Measurements from ENCODE around the gene HRK. TPM values are rescaled to one million over a fixed set of nuclear protein-coding genes. Genes with fewer than 3 reads are reported as not detected.

Gene HRK
- total RNA-seq (2014; rRNA removed; shearing (Covaris generic)), result 0.41 and 0.66 TPM in 2 replicates

DNA sequence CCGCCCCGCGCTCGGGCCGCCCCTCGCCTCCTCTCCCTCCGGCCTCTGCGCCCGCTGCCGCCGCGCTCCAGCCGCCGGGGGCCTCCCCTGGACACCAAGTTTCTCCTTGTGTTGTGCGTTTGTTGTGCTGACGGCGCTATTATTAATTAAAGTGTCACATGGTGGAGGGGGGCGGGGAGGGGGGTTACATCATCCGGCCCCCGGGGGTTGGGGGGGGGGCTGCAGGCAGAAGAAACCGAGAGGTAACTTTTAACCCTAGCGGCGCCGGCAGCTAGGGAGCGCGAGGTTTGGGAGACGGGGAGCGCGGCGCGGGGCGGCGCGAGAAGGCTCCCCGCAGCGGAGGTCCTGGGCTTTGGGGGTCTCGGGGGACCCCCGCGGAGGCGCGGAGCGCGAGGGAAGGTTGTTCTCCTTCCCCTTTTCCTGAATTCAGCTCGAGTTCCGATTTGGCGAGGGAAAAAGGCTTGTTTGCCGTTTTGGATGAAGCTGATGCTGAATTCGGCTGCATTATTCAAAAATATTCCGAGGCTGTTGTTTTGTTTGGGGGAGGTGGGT is at the start of gene HRK:
Gene HRK (minus strand): TSS at position 117 of the 552 bp plus-strand sequence. CDS start 134 bp downstream, outside the sequence.

GRCh38 chr12:116910645-116911451 is 29.6 kb upstream of the HRK start, which contains the start of gene FBXW8:
TSS of gene FBXW8 (plus strand) at chr12:116910950. CDS start at chr12:116911038, 88 bp downstream.

Other genes starting within 250 kb of the HRK start
- gene SPRING1, start 143.4 kb downstream of the HRK start, total RNA-seq (2014; rRNA removed; shearing (Covaris generic)), result 9.2 and 12.8 TPM in 2 replicates
- gene RNFT2, start 143.1 kb downstream of the HRK start, total RNA-seq (2014; rRNA removed; shearing (Covaris generic)), result 11.0 and 12.8 TPM in 2 replicates
- 14.4 and 17.9 TPM in 2 replicates for gene FBXW8, start 29.5 kb upstream of the HRK start, total RNA-seq (2014; rRNA removed; shearing (Covaris generic))
- 17.3 and 17.4 TPM in 2 replicates for gene TESC, start 218.0 kb upstream of the HRK start, total RNA-seq (2014; rRNA removed; shearing (Covaris generic))

Data from A375 (cell line).